Fibroblast of pulmonary artery (primary cell): ENCODE data around the gene NXPH3.
A peak's percentile ranks its signal among the peaks of the same experiment; 100 is the strongest.

Source experiments
- DNase-seq: peaks from one replicate; pipeline ENCODE4 v3.0.0-alpha.2; 2010; ENCODE audit warnings: low read depth
- H3K4me3 ChIP-seq: replicated peaks from 2 replicates; pipeline ENCODE4 v1.5.1; 2011; ENCODE audit warnings: low read depth, mild to moderate bottlenecking, control low read depth, low read length, moderate library complexity
- TF ChIP-seq, protein P1 (sequence below): IDR thresholded peaks from 2 replicates; pipeline ENCODE4 v1.5.1; 2011; ENCODE audit warnings: mild to moderate bottlenecking, control low read depth, low read length, inconsistent platforms; ENCODE audit errors: missing control alignments

NXPH3 gene

DNA sequence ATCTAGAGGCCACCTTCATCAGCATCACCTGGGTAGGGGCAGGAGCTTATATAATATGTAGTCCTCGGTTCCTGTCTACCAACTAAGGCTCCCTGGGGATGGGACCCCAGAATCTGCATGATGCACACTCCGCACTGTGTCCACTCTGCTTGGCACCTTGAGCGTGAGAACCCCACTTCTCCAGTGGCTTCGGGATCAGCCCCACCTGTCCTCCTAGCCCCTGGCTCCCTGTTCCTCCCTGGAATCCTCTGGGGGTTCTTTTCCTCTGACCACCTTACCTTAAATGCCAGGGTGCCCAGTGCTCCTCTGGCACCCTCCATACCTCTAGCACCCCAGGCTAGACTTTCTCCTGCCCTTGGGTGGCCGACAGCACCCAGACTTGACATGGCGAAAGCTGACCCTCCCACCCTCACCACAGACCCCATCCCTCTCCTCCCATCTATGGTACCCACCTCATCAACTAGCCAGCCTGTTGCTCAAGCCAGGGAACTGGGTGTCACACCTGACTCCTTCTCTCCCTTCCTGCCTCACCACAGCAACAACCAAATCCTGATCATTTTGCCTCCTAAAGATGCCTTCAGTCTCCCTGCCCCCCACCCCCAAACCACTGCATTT, 2.8 kb upstream of the NXPH3 start:
- no peak for DNase-seq
- TF ChIP-seq, protein P1, sequence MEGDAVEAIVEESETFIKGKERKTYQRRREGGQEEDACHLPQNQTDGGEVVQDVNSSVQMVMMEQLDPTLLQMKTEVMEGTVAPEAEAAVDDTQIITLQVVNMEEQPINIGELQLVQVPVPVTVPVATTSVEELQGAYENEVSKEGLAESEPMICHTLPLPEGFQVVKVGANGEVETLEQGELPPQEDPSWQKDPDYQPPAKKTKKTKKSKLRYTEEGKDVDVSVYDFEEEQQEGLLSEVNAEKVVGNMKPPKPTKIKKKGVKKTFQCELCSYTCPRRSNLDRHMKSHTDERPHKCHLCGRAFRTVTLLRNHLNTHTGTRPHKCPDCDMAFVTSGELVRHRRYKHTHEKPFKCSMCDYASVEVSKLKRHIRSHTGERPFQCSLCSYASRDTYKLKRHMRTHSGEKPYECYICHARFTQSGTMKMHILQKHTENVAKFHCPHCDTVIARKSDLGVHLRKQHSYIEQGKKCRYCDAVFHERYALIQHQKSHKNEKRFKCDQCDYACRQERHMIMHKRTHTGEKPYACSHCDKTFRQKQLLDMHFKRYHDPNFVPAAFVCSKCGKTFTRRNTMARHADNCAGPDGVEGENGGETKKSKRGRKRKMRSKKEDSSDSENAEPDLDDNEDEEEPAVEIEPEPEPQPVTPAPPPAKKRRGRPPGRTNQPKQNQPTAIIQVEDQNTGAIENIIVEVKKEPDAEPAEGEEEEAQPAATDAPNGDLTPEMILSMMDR, result no peak
- H3K4me3 ChIP-seq, result no peak overlapping the region

DNA sequence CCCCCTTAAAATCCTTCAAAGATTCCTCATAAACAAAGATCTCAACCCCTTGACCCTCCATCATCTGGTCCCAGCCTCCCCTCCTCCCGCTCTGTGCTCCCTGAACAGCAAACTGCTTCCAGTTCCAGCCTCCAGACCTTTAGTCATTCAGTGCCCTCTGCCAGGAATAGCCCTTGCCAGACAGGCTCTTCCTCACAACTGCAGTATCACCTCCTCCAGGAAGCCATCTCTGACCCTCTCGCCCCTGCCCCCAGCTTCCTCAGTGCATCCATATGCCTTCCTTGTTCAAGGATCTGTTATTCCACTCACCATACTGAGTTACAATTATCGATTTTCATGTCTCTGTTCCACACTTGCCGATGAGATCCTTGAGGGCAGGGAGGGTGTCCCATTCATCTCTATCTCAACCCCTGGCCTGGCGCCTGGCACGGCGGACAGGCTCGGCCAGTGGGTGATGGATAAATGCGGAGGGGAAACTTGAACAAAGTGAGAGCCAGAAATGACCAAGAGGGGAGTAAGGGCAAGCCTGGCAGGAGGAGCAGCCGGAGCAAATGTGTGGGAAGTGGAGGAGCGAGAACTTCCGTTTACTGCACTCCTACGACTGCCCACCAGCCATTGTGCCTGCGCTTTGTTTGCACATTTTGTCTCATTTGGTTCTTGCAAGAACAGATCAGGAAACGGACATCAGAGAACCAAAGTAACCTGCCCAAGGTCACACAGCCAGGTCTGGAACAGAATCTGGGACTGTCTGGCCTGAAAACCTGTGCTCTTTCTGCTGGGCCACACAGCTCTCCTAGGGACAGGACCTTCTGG, 2.0 kb upstream of the NXPH3 start:
- DNase-seq, result no peak
- TF ChIP-seq, protein P1, result no peak

DNA sequence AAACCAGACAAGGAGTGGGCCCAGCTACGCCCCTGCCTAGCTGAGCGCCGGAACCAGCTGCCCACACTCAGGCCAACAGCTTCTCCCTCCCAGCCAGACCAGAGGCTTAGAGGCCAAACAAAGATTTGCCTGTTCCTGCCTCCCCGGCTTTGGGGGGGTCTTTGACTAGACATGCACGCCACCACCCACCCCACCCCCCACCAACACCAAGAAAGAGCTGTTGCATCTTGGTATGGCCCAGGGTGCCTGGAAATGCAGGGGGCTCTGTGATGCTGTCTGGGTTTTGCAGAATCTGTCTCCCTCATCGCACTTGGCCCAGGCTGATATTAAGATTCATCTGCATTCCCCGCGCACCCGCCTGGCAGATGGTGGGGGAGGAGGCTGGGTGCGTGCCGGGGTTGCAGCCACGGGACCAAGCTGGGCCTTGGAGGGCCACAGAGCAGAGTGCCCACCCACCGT, 1.3 kb upstream of the NXPH3 start:
- DNase-seq, result no peak
- TF ChIP-seq, protein P1, result no peak
- H3K4me3 ChIP-seq, result no peak overlapping the region

More for the DNA sequence above, 2.0 kb upstream of the NXPH3 start:
- H3K4me3 ChIP-seq, result no peak overlapping the region

DNA sequence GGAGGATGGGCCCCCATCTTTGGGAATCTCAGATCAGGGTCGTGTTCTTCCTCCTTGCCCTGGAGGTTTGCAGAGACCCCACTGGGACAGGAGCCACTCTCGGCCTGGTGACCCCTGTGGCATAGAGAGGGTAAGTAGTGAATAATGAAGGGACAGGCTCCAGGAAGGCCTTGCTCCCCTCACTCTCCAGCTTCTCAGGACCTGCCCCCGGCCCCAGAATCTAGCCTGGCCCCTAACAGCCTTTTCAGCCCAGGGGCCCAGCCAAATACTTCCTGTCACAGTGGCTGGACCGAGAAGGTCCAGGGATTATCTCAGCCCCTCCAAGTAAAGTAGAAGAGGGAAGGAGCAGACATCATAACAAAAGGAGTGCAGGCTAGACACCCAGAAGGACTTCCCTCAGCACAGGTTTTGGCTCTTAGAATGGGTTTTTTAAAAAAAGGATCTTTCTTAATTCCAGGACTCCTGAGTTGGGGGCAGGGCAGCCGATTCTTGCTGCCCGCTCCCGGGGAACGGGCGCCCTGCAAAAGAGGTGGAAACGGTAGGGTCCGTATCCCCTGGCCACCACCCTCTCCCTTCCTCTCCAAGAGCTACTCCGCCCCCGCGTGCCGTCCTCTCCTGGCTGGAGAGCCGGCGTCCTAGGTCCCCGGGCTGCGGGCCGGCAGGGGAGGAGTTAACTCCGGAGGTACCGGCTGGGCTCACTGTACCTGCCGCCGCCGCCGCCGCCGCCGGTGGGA, 559 bp upstream of the NXPH3 start:
- H3K4me3 ChIP-seq, result no peak overlapping the region
- DNase-seq, result no peak
- TF ChIP-seq, protein P1, result no peak

GRCh38 chr17:49576088-49576916, 631 bp downstream of the NXPH3 start:
- peak; percentile 42 for DNase-seq
- TF ChIP-seq, protein P1, result no peak
- H3K4me3 ChIP-seq, result peak overlapping the region; percentile 66

- TF ChIP-seq, protein P1, result no peak
- no peak for DNase-seq
- peak overlapping the region; percentile 66 for H3K4me3 ChIP-seq
Measured at GRCh38 chr17:49576917-49577649, 1.4 kb downstream of the NXPH3 start.
